Gastroesophageal sphincter (tissue), 4 donors: Measurements from ENCODE around the gene TSPEAR. TPM values are rescaled to one million over a fixed set of nuclear protein-coding genes. Genes with fewer than 3 reads are reported as not detected.

Experiments used
- ATAC-seq: fragments of 150-250 bp; one replicate; pipeline ENCODE4 v1.9.1; 2016; ENCODE audit warnings: mild to moderate bottlenecking, moderate library complexity
- H3K27ac ChIP-seq, 4 donors: fragments of 200-600 bp; sonication (generic) in 3 of 4; 1 replicate in 3 of 4; 2 replicates in 1 of 4; pipeline ENCODE4 v1.5.1; 2016 to 2019
- H3K27me3 ChIP-seq: fragments of 200-600 bp; sonication (generic); one replicate; pipeline ENCODE4 v1.5.1; 2019
- H3K36me3 ChIP-seq, 2 donors: fragments of 200-600 bp; sonication (generic); one replicate each; pipeline ENCODE4 v1.5.1; 2019; ENCODE audit warnings: control low read depth in 1 of 2
- H3K4me1 ChIP-seq, 3 donors: fragments of 200-600 bp; sonication (generic); 1 replicate in 2 of 3; 2 replicates in 1 of 3; pipeline ENCODE4 v1.5.1; 2016 to 2019; ENCODE audit warnings: control low read depth in 2 of 3
- H3K4me3 ChIP-seq, 2 donors: fragments of 200-600 bp; sonication (generic); one replicate each; pipeline ENCODE4 v1.5.1; 2019; ENCODE audit warnings: mild to moderate bottlenecking in 1 of 2, moderate library complexity in 1 of 2
- H3K9me3 ChIP-seq, 3 donors: fragments of 200-600 bp; sonication (generic); one replicate each; pipeline ENCODE4 v1.5.1; 2017 to 2019; ENCODE audit warnings: control low read depth in 2 of 3
- CTCF ChIP-seq, 4 experiments: fragments of 200-600 bp in 2 of 4; fragments of 450-650 bp in 2 of 4; sonication (generic) in 1 of 4; IDR thresholded peaks; one replicate each; pipeline ENCODE4 v1.5.1; 2017 to 2019; ENCODE audit warnings: antibody characterized with exemption in 4 of 4, mild to moderate bottlenecking in 2 of 4, moderate library complexity in 2 of 4
- EP300 ChIP-seq: sonication (generic); formaldehyde crosslinking; IDR thresholded peaks from one replicate; pipeline ENCODE4 v1.6.1; 2017; ENCODE audit warnings: antibody characterized with exemption, mild to moderate bottlenecking
- POLR2A ChIP-seq, 2 donors: fragments of 450-650 bp; IDR thresholded peaks; one replicate each; pipeline ENCODE4 v1.6.1; 2017; ENCODE audit warnings: antibody characterized with exemption in 2 of 2, mild to moderate bottlenecking in 2 of 2, moderate library complexity in 1 of 2
- POLR2AphosphoS5 ChIP-seq: sonication (generic); formaldehyde crosslinking; IDR thresholded peaks from one replicate; pipeline ENCODE4 v1.6.1; 2017; ENCODE audit warnings: antibody characterized with exemption
- WGBS, 2 donors: methylation state at CpG; one replicate each; pipeline ENCODE4 v1.1.5; 2018; ENCODE audit warnings: low coverage in 1 of 2; 5-methylcytosine and 5-hydroxymethylcytosine counted together
- total RNA-seq, 4 donors: library from RNA; depleted of rRNA; stranded (reverse); fragments of >200 nt; gene quantifications; one replicate each; pipeline ENCODE4 v1.1.0, GENCODE V29; 2016

The TSPEAR gene
- total RNA-seq, 4 donors from 2014 or later, result not detected

GRCh38 chr21:44535963-44536362 lies 175.4 kb downstream of the TSPEAR start:
- 59 to 65% methylated on average over 6 to 7 of the region's 7 CpGs for WGBS, 2 donors
- Histone ChIP-seq H3K27me3 (peaks cover 44% of the 10 kb centered on the region), H3K36me3 (no peaks in the 10 kb centered on the region), H3K4me3 (no peak overlapping the region), H3K4me1 (no peaks in the 10 kb centered on the region), H3K27ac (no peak overlapping the region), H3K9me3 (no peaks in the 10 kb centered on the region)
- no peak for ATAC-seq
- no peak for TF ChIP-seq CTCF (IDR thresholded peaks at IDR 0.05)
- no peak for TF ChIP-seq EP300
- no peak for TF ChIP-seq POLR2A (IDR thresholded peaks at IDR 0.05)
- TF ChIP-seq POLR2AphosphoS5, result no peak

GRCh38 chr21:44534688-44535087 lies 176.7 kb downstream of the TSPEAR start:
- WGBS, 2 donors, result 92 to 93% methylated on average over 6 of the region's 6 CpGs
- Histone ChIP-seq H3K9me3 (no peaks in the 10 kb centered on the region), H3K27ac (no peak overlapping the region), H3K36me3 (no peaks in the 10 kb centered on the region), H3K4me3 (no peak overlapping the region), H3K4me1 (no peaks in the 10 kb centered on the region), H3K27me3 (peaks cover 41% of the 10 kb centered on the region)
- no peak for ATAC-seq
- TF ChIP-seq POLR2AphosphoS5 (no peak), CTCF (IDR thresholded peaks at IDR 0.05) (no peak), EP300 (no peak), POLR2A (IDR thresholded peaks at IDR 0.05) (no peak)

- TF ChIP-seq CTCF (IDR thresholded peaks at IDR 0.05) (no peak), POLR2A (IDR thresholded peaks at IDR 0.05) (no peak), EP300 (no peak), POLR2AphosphoS5 (no peak)
- no peak overlapping the region for H3K4me3 ChIP-seq
- no peak overlapping the region for H3K27ac ChIP-seq
- peaks cover 47% of the 10 kb centered on the region for H3K27me3 ChIP-seq
- no peaks in the 10 kb centered on the region for H3K36me3 ChIP-seq
- H3K4me1 ChIP-seq, result no peaks in the 10 kb centered on the region
- no peak for ATAC-seq
- no peaks in the 10 kb centered on the region for H3K9me3 ChIP-seq
- WGBS, 2 donors, result 90 to 100% methylated on average over 1 to 2 of the region's 21 CpGs
Measured at GRCh38 chr21:44533891-44534627, 177.3 kb downstream of the TSPEAR start.

- Histone ChIP-seq H3K9me3 (no peaks in the 10 kb centered on the region), H3K27me3 (peaks cover 50% of the 10 kb centered on the region), H3K4me1 (no peaks in the 10 kb centered on the region), H3K4me3 (no peak overlapping the region), H3K27ac (no peak overlapping the region), H3K36me3 (no peaks in the 10 kb centered on the region)
- WGBS, 2 donors, result 92% methylated on average over 4 to 8 of the region's 37 CpGs
- TF ChIP-seq POLR2AphosphoS5 (no peak), CTCF (IDR thresholded peaks at IDR 0.05) (no peak), POLR2A (IDR thresholded peaks at IDR 0.05) (no peak), EP300 (no peak)
- no peak for ATAC-seq
Measured at GRCh38 chr21:44533121-44533890, 178.1 kb downstream of the TSPEAR start.

GRCh38 chr21:44532712-44533111 lies 178.7 kb downstream of the TSPEAR start:
- Histone ChIP-seq H3K27ac (no peak overlapping the region), H3K4me1 (no peaks in the 10 kb centered on the region), H3K27me3 (peaks cover 56% of the 10 kb centered on the region), H3K9me3 (no peaks in the 10 kb centered on the region), H3K4me3 (no peak overlapping the region), H3K36me3 (no peaks in the 10 kb centered on the region)
- ATAC-seq, result no peak
- TF ChIP-seq CTCF (IDR thresholded peaks at IDR 0.05) (no peak), POLR2AphosphoS5 (no peak), POLR2A (IDR thresholded peaks at IDR 0.05) (no peak), EP300 (no peak)
- 87 to 88% methylated on average over 9 to 11 of the region's 16 CpGs for WGBS, 2 donors
